Measurements from ENCODE around the gene HSD17B13.
"Not testable (repeated sequence)": the region's sequence is repeated elsewhere in the genome, so short reads cannot be mapped to it uniquely, and the experiment has no call there.

HSD17B13 gene

GRCh38 chr4:87345139-87345538 is 22.5 kb upstream of the HSD17B13 start:
- no peak overlapping the region for H3K4me3 ChIP-seq (ENCODE audit: low read depth, low read length)
- TF ChIP-seq POLR2A (IDR thresholded peaks at IDR 0.05; ENCODE audit: extremely low read depth, insufficient read length), result no peak
- no peak for DNase-seq (ENCODE audit: low read depth)

DNA sequence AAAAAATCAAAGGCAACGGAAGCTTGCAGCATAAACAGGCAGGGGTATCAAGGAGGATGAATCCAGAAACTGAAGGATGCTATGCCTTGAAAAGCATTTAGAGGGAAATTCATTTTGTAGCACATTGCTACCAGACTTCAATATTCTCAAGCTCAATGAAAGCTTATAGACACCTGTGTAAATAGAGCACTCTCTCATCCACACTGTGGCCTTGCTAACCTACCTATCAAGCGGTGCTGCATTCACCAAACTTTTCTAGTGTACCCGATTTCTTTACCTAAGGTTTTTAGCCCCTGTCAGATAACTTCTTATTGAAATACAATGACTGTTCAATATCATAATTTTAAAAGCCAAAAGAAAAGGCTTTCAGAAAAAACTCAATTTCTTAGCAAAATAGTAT is 20.2 kb upstream of the HSD17B13 start:
- H3K4me3 ChIP-seq (ENCODE audit: low read depth, low read length), result no peak overlapping the region
- no peak for TF ChIP-seq POLR2A (IDR thresholded peaks at IDR 0.05; ENCODE audit: extremely low read depth, insufficient read length)
- TF ChIP-seq, protein P1, sequence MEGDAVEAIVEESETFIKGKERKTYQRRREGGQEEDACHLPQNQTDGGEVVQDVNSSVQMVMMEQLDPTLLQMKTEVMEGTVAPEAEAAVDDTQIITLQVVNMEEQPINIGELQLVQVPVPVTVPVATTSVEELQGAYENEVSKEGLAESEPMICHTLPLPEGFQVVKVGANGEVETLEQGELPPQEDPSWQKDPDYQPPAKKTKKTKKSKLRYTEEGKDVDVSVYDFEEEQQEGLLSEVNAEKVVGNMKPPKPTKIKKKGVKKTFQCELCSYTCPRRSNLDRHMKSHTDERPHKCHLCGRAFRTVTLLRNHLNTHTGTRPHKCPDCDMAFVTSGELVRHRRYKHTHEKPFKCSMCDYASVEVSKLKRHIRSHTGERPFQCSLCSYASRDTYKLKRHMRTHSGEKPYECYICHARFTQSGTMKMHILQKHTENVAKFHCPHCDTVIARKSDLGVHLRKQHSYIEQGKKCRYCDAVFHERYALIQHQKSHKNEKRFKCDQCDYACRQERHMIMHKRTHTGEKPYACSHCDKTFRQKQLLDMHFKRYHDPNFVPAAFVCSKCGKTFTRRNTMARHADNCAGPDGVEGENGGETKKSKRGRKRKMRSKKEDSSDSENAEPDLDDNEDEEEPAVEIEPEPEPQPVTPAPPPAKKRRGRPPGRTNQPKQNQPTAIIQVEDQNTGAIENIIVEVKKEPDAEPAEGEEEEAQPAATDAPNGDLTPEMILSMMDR (IDR thresholded peaks at IDR 0.05; ENCODE audit: low read depth, low read length), result no peak
- no peak for TF ChIP-seq MAX (IDR thresholded peaks at IDR 0.05; ENCODE audit: low read depth, low read length)
- no peak for TF ChIP-seq MYC (IDR thresholded peaks at IDR 0.05; ENCODE audit: low read depth, low read length)
- DNase-seq (ENCODE audit: low read depth), result no peak

DNA sequence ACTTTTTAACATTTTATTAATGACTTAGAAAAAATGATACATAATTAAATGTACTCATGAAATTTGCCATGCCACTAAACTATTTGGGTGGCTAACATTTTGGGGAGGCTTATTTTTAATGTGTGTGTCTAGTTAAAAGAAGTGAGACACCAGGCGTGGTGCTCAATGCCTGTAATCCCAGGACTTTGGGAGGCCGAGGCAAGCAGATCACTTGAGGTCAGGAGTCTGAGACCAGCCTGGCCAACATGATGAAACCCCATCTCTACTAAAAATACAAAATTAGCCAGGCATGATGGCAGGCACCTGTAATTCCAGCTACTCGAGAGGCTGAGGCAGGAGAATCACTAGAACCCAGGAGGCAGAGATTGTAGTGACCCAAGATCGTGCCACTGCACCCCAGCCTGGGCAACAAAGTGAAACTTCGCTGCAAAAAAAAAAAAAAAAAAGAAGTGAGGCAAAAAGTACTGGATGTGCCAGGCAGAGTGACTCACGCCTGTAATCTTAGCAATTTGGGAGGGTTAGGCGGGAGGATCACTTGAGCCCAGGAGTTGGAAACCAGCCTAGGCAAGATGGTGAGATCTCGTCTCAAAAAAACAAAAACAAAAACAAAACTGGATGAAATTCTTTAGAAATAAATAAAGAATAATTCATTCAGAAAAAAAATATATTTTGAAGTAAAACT is 19.4 kb upstream of the HSD17B13 start:
- not testable (repeated sequence) for DNase-seq (ENCODE audit: low read depth); H3K4me3 ChIP-seq (ENCODE audit: low read depth, low read length)

GRCh38 chr4:87339440-87339839 is 16.8 kb upstream of the HSD17B13 start:
- no peak for DNase-seq (ENCODE audit: low read depth)
- TF ChIP-seq MYC (IDR thresholded peaks at IDR 0.05; ENCODE audit: low read depth, low read length) (no peak), POLR2A (IDR thresholded peaks at IDR 0.05; ENCODE audit: extremely low read depth, insufficient read length) (no peak), MAX (IDR thresholded peaks at IDR 0.05; ENCODE audit: low read depth, low read length) (no peak)
- TF ChIP-seq, protein P1 (IDR thresholded peaks at IDR 0.05; ENCODE audit: low read depth, low read length), result no peak

DNA sequence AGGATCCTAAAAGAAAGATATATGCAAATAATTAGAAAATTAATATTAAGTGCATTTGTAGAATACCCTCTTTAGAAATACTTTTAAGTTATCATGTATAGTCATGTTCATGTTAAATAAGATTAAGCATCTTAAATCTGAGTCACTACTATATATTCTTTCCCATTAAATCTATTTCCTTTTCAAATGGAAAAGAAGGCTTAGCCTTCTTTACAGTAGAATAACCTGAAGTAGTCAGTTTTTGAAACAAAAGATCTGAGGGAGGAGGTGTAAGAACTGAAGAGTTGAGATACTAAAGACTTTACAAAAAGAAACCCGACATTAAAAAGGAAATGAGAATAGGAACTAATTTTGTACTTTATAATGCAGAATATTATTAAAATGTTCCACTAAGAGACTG is 14.7 kb upstream of the HSD17B13 start:
- no peak overlapping the region for H3K4me3 ChIP-seq (ENCODE audit: low read depth, low read length)
- no peak for TF ChIP-seq MYC (IDR thresholded peaks at IDR 0.05; ENCODE audit: low read depth, low read length)
- no peak for TF ChIP-seq MAX (IDR thresholded peaks at IDR 0.05; ENCODE audit: low read depth, low read length)
- no peak for TF ChIP-seq POLR2A (IDR thresholded peaks at IDR 0.05; ENCODE audit: extremely low read depth, insufficient read length)
- TF ChIP-seq, protein P1 (IDR thresholded peaks at IDR 0.05; ENCODE audit: low read depth, low read length), result no peak
- no peak for DNase-seq (ENCODE audit: low read depth)

More at GRCh38 chr4:87339440-87339839, 16.8 kb upstream of the HSD17B13 start:
- no peak overlapping the region for H3K4me3 ChIP-seq (ENCODE audit: low read depth, low read length)

GRCh38 chr4:87333267-87333666 is 10.6 kb upstream of the HSD17B13 start:
- no peak overlapping the region for H3K4me3 ChIP-seq (ENCODE audit: low read depth, low read length)
- no peak for DNase-seq (ENCODE audit: low read depth)
- TF ChIP-seq MAX (IDR thresholded peaks at IDR 0.05; ENCODE audit: low read depth, low read length), result no peak
- TF ChIP-seq POLR2A (IDR thresholded peaks at IDR 0.05; ENCODE audit: extremely low read depth, insufficient read length), result no peak
- TF ChIP-seq MYC (IDR thresholded peaks at IDR 0.05; ENCODE audit: low read depth, low read length), result no peak

- H3K4me3 ChIP-seq (ENCODE audit: low read depth, low read length), result no peak overlapping the region
- DNase-seq (ENCODE audit: low read depth), result peak; percentile 14
- TF ChIP-seq, protein P1 (IDR thresholded peaks at IDR 0.05; ENCODE audit: low read depth, low read length), result no peak
- TF ChIP-seq MAX (IDR thresholded peaks at IDR 0.05; ENCODE audit: low read depth, low read length), result no peak
- TF ChIP-seq MYC (IDR thresholded peaks at IDR 0.05; ENCODE audit: low read depth, low read length), result no peak
- TF ChIP-seq POLR2A (IDR thresholded peaks at IDR 0.05; ENCODE audit: extremely low read depth, insufficient read length), result no peak
These were observed 8.1 kb upstream of the HSD17B13 start for GRCh38 chr4:87330761-87331160.
